GM23248 (cell line): Measurements from ENCODE around the gene KCTD10. TPM values are rescaled to one million over a fixed set of nuclear protein-coding genes. Genes with fewer than 3 reads are reported as not detected.

Source experiments
- DNase-seq: peaks from one replicate; pipeline ENCODE4 v3.0.0-alpha.2; 2015
- H2AFZ ChIP-seq: fragments of 200-600 bp; sonication (generic); 2 replicates; pipeline ENCODE4 v1.6.1; 2016; ENCODE audit warnings: antibody characterized with exemption
- H3F3A ChIP-seq: fragments of 200-600 bp; sonication (generic); 2 replicates; pipeline ENCODE4 v1.6.1; 2016; ENCODE audit warnings: mild to moderate bottlenecking, antibody characterized with exemption, mixed run types; ENCODE audit not compliant: insufficient read depth
- H3K27ac ChIP-seq: fragments of 200-600 bp; sonication (generic); 2 replicates; pipeline ENCODE4 v1.5.1; 2016; ENCODE audit warnings: mild to moderate bottlenecking
- H3K27me3 ChIP-seq: fragments of 200-600 bp; sonication (generic); replicated peaks from 2 replicates; pipeline ENCODE4 v1.6.1; 2016; ENCODE audit warnings: mild to moderate bottlenecking; ENCODE audit not compliant: insufficient read depth
- H3K36me3 ChIP-seq: fragments of 200-600 bp; sonication (generic); 2 replicates; pipeline ENCODE4 v1.6.1; 2016; ENCODE audit warnings: low read depth, mild to moderate bottlenecking
- H3K4me1 ChIP-seq: fragments of 200-600 bp; sonication (generic); 2 replicates; pipeline ENCODE4 v1.6.1; 2016; ENCODE audit warnings: mild to moderate bottlenecking; ENCODE audit not compliant: insufficient read depth
- H3K4me2 ChIP-seq: fragments of 200-600 bp; sonication (generic); one replicate; pipeline ENCODE4 v1.6.1; 2016; ENCODE audit warnings: mild to moderate bottlenecking; ENCODE audit not compliant: unreplicated experiment
- H3K4me3 ChIP-seq: fragments of 200-600 bp; sonication (generic); 2 replicates; pipeline ENCODE4 v1.5.1; 2016; ENCODE audit warnings: mild to moderate bottlenecking
- H3K79me2 ChIP-seq: fragments of 200-600 bp; sonication (generic); 2 replicates; pipeline ENCODE4 v1.6.1; 2016; ENCODE audit warnings: mild to moderate bottlenecking; ENCODE audit not compliant: insufficient read depth
- H3K9ac ChIP-seq: fragments of 200-600 bp; sonication (generic); 2 replicates; pipeline ENCODE4 v1.6.1; 2016; ENCODE audit warnings: mild to moderate bottlenecking
- H3K9me2 ChIP-seq: fragments of 200-600 bp; sonication (generic); 2 replicates; pipeline ENCODE4 v1.6.1; 2016; ENCODE audit warnings: mixed run types, mild to moderate bottlenecking, moderate library complexity; ENCODE audit not compliant: insufficient read depth
- H3K9me3 ChIP-seq: fragments of 200-600 bp; sonication (generic); one replicate; pipeline ENCODE4 v1.6.1; 2017; ENCODE audit warnings: low read depth
- H4K20me1 ChIP-seq: fragments of 200-600 bp; sonication (generic); 2 replicates; pipeline ENCODE4 v1.6.0; 2016; ENCODE audit not compliant: insufficient read depth
- EZH2 ChIP-seq: fragments of 200-600 bp; sonication (generic); IDR thresholded peaks from 2 replicates; pipeline ENCODE4 v1.6.1; 2018; ENCODE audit warnings: antibody characterized with exemption, mild to moderate bottlenecking; ENCODE audit not compliant: insufficient read depth, poor library complexity, severe bottlenecking
- EZH2phosphoT487 ChIP-seq: fragments of 200-600 bp; sonication (generic); IDR thresholded peaks from 2 replicates; pipeline ENCODE4 v1.6.1; 2018; ENCODE audit warnings: antibody characterized with exemption, moderate library complexity, mild to moderate bottlenecking, low read depth; ENCODE audit not compliant: insufficient read depth
- WGBS, 2 experiments: methylation state at CpG; one replicate each; pipeline ENCODE4 v1.1.6; 2015 to 2017; ENCODE audit warnings: low lambda C conversion rate in 2 of 2, low coverage in 1 of 2; ENCODE audit errors: missing lambda C conversion rate in 2 of 2; 5-methylcytosine and 5-hydroxymethylcytosine counted together
- in situ Hi-C: fragments of 300-500 bp; cut with MboI; formaldehyde crosslinking; loops from 2 replicates; pipeline ENCODE4 v1.15.0; 2020
- polyA plus RNA-seq: library from polyadenylated mRNA; unstranded; fragments of >200 nt; fragmentation: Nextera tagmentation; extraction: Ambion mirVana; gene quantifications from 2 replicates; pipeline ENCODE4 v1.2.1, GENCODE V29; 2016
- total RNA-seq: library from RNA; depleted of rRNA; stranded (reverse); fragments of >200 nt; shearing (Covaris generic); gene quantifications from 2 replicates; pipeline ENCODE4 v1.2.3, GENCODE V29; 2014

The KCTD10 gene
- total and polyA plus RNA-seq, 2 experiments from 2014 or later = 81.1 to 117 TPM

GRCh38 chr12:109473006-109473405 is 4.1 kb downstream of the KCTD10 start:
- no peak for TF ChIP-seq EZH2phosphoT487
- no peak for TF ChIP-seq EZH2
- Histone ChIP-seq H3K27ac (peak overlapping the region; percentile 20), H3K4me2 (no peak overlapping the region), H3K4me1 (peaks cover 48% of the 10 kb centered on the region), H3K9me2 (no peaks in the 10 kb centered on the region), H3K4me3 (no peak overlapping the region), H3K79me2 (peaks cover 99% of the 10 kb centered on the region), H3K9ac (no peak overlapping the region), H3K27me3 (no peaks in the 10 kb centered on the region), H3K36me3 (peaks cover 17% of the 10 kb centered on the region), H3K9me3 (no peaks in the 10 kb centered on the region), H3F3A (peaks cover 17% of the 10 kb centered on the region; the same call in 1 of the 2 replicates), H4K20me1 (no peaks in the 10 kb centered on the region), H2AFZ (no peak overlapping the region)
- in situ Hi-C loops = no loop called here
- 77 to 84% methylated on average over 3 of the region's 3 CpGs for WGBS, 2 experiments
- DNase-seq = no peak

GRCh38 chr12:109469517-109469916 is 7.6 kb downstream of the KCTD10 start:
- H3K4me3 ChIP-seq = no peak overlapping the region
- no peaks in the 10 kb centered on the region for H3K27me3 ChIP-seq
- peak overlapping the region; percentile 14 for H3K4me2 ChIP-seq
- peak; percentile 65 for DNase-seq
- peak overlapping the region; percentile 46 for H3K27ac ChIP-seq
- in situ Hi-C loops = no loop called here
- no peaks in the 10 kb centered on the region for H4K20me1 ChIP-seq
- WGBS, 2 experiments = 44 to 48% methylated on average over 10 of the region's 10 CpGs
- peaks cover 33% of the 10 kb centered on the region for H3F3A ChIP-seq
- H2AFZ ChIP-seq = no peak overlapping the region
- peaks cover 53% of the 10 kb centered on the region for H3K4me1 ChIP-seq
- H3K36me3 ChIP-seq = peaks cover 28% of the 10 kb centered on the region
- H3K9me2 ChIP-seq = no peaks in the 10 kb centered on the region
- H3K9me3 ChIP-seq = no peaks in the 10 kb centered on the region
- peaks cover 100% of the 10 kb centered on the region for H3K79me2 ChIP-seq
- H3K9ac ChIP-seq = peak overlapping the region; percentile 6; the same call in 1 of the 2 replicates
- TF ChIP-seq EZH2phosphoT487 (no peak), EZH2 (no peak)

- H3K4me3 ChIP-seq = no peak overlapping the region
- peak; percentile 75 for DNase-seq
- peak overlapping the region; percentile 54 for H3K9ac ChIP-seq
- H3K27me3 ChIP-seq = no peaks in the 10 kb centered on the region
- no peak for TF ChIP-seq EZH2
- TF ChIP-seq EZH2phosphoT487 = no peak
- H3K36me3 ChIP-seq = peaks cover 29% of the 10 kb centered on the region
- peak overlapping the region; percentile 43 for H3K4me2 ChIP-seq
- H3F3A ChIP-seq = peaks cover 44% of the 10 kb centered on the region
- H3K9me2 ChIP-seq = no peaks in the 10 kb centered on the region
- peaks cover 63% of the 10 kb centered on the region for H3K4me1 ChIP-seq
- H4K20me1 ChIP-seq = no peaks in the 10 kb centered on the region
- no peak overlapping the region for H2AFZ ChIP-seq
- H3K27ac ChIP-seq = peak overlapping the region; percentile 70
- in situ Hi-C loops = no loop called here
- peaks cover 96% of the 10 kb centered on the region for H3K79me2 ChIP-seq
- WGBS, 2 experiments = 48 to 55% methylated on average over 7 to 8 of the region's 8 CpGs
- H3K9me3 ChIP-seq = no peaks in the 10 kb centered on the region
Measured at GRCh38 chr12:109467978-109468676, 9.0 kb downstream of the KCTD10 start.

- H3K27me3 ChIP-seq = no peaks in the 10 kb centered on the region
- in situ Hi-C loops = no loop called here
- peaks cover 63% of the 10 kb centered on the region for H3K4me1 ChIP-seq
- no peak overlapping the region for H3K4me3 ChIP-seq
- peaks cover 29% of the 10 kb centered on the region for H3K36me3 ChIP-seq
- no peak for DNase-seq
- no peak overlapping the region for H3K4me2 ChIP-seq
- peak overlapping the region; percentile 70; the same call in 1 of the 2 replicates for H3K27ac ChIP-seq
- H2AFZ ChIP-seq = no peak overlapping the region
- 0 out of 2 replicates have a peak overlapping the region, but pooled peaks have one; percentile 54 for H3K9ac ChIP-seq
- TF ChIP-seq EZH2phosphoT487 (no peak), EZH2 (no peak)
- H4K20me1 ChIP-seq = no peaks in the 10 kb centered on the region
- peaks cover 85% of the 10 kb centered on the region for H3K79me2 ChIP-seq
- H3F3A ChIP-seq = peaks cover 44% of the 10 kb centered on the region
- no peaks in the 10 kb centered on the region for H3K9me2 ChIP-seq
- 42 to 50% methylated on average over 3 of the region's 3 CpGs for WGBS, 2 experiments
- H3K9me3 ChIP-seq = no peaks in the 10 kb centered on the region
Measured at GRCh38 chr12:109466821-109467220, 10.3 kb downstream of the KCTD10 start.
